GOT3 (cell line): ENCODE measurements around the gene GNL3L.
"Not testable (repeated sequence)": the region's sequence is repeated elsewhere in the genome, so short reads cannot be mapped to it uniquely, and the experiment has no call there.

Experiments
- DNase-seq: peaks from one replicate; lab custom pipeline; 2025; ENCODE audit warnings: mixed read lengths; lab: John Stamatoyannopoulos, UW

The GNL3L gene

DNA sequence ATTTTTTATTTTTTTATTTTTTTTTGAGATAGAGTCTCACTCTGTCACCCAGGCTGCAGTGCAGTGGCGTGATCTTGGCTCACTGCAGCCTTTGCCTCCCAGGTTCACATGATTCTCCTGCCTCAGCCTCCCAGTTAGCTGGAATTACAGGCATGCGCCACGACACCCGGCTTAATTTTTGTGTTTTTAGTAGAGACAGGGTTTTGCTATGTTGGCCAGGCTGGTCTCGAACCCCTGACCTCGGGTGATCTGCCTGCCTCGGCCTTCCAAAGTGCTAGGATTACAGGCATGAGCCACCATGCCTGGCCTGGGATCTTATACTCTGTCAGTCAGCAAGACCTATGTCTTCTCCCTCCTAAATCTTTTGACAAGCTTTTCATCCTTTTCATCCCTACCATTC, 25.0 kb downstream of the GNL3L start:
- DNase-seq: not testable (repeated sequence)

GRCh38 chrX:54560411-54560810, 30.4 kb downstream of the GNL3L start:
- DNase-seq: no peak

- no peak for DNase-seq
These were observed 31.6 kb downstream of the GNL3L start for GRCh38 chrX:54561622-54562021.

DNA sequence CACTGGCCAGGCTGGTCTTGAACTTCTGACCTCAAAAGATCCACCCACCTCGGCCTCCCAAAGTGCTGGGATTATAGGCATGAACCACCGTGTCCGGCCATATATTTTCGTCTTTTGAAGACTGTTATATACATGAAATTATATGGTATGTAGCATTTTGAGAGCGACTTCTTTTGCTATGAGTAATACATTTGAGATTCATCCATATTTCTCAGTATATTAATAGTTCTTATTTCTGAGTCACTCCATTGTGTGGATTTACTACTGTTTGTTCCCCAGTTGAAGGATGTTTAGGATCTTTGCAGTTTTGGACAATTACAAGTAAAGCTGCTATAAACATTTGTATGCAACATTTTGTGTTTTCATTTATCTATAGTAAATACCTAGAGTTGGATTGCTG, 34.9 kb downstream of the GNL3L start:
- no peak for DNase-seq

DNA sequence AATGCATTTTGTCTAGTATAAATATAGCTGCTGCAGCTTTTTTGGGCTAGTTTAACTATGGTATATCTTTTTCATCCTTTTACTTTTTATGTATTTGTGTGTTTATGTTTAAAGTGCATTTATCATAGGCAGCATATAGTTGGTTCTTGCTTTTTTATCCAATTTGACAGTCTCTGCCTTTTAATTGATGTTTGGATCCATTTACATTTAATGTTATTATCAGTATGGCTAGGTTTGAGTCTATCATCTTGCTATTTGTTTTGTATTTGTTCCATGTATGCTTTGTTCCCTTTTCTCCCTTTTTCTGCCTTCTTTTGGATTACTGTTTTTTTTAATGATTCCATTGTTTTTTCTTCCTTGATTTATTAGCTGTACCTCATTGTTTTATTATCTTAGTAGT, 40.3 kb downstream of the GNL3L start:
- no peak for DNase-seq

DNA sequence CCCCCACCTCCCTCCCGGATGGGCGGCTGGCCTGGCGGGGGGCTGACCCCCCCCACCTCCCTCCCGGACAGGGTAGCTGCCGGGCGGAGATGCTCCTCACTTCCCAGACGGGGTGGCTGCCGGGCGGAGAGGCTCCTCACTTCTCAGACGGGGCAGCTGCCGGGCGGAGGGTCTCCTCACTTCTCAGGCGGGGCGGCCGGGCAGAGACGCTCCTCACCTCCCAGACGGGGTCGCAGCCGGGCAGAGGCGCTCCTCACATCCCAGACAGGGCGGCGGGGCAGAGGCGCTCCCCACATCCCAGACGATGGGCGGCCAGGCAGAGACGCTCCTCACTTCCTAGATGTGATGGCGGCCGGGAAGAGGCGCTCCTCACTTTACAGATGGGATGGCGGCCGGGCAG, 42.6 kb downstream of the GNL3L start:
- DNase-seq: not testable (repeated sequence)

DNA sequence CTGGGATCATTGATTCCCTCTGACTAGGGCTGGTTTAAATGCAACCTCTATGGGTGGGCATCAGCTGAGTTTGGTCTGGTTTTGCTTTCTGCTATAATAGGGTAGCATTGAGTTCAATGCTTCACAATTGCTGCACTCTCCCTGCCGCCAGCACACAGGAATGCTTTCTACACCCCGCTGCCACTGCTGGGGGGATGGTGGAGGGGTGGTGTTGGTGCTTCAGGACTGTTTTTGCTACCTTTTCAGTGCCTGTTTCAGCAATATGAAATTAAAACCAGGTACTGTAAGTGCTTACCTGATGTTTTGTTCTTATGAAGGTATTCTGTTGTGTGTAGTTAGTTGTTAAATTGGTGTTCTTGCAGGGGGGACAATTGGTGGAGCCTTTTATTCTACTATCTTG, 67.7 kb downstream of the GNL3L start:
- no peak for DNase-seq

DNA sequence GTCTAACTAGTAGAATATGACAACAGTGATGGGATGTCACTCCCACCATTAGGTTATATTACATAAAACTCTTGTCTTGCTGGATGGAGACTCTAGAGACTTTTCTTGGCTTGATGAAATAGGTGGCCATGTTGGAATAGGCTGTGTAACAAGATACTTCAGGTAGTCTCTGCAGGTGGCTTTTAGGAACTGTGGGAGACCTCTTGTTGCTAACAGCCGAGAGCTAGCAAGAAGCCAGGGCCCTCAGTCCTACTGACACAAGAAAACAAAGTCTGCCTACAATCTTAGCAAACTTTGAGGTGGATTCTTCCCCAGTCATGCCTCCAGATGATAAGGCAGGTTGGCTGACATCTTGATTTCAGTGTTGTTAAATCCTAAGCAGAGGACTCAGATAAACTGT, 72.5 kb downstream of the GNL3L start:
- no peak for DNase-seq
